IPS DF 4.7 (cell line): ENCODE results near the gene HDAC6.
"Not testable (repeated sequence)": the region's sequence is repeated elsewhere in the genome, so short reads cannot be mapped to it uniquely, and the experiment has no call there.

Experiments
- DNase-seq: peaks from one replicate; pipeline ENCODE4 v3.0.0-alpha.2; 2013; ENCODE audit warnings: low spot score; ENCODE audit errors: extremely low read depth

HDAC6 gene

DNA sequence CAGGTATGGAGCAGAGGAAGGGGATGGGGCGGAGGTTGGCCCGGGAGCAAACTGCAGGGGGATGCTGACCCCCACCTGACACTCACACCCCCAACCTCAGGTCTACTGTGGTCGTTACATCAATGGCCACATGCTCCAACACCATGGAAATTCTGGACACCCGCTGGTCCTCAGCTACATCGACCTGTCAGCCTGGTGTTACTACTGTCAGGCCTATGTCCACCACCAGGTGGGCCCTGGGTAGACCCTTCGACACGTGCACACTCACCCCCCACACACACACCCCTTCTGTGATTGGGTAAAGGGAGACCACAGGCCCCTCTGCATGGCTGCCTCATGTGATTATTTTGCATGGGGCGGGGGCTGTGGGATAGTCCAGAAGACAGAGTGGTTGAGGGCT, 22.2 kb downstream of the HDAC6 start:
- no peak for DNase-seq

- no peak for DNase-seq
Measured at GRCh38 chrX:48826135-48826875, 24.4 kb downstream of the HDAC6 start, which contains the start of gene ERAS. TSS of gene ERAS (plus strand) at chrX:48826513. CDS start at chrX:48829124, 2,611 bp downstream.

DNA sequence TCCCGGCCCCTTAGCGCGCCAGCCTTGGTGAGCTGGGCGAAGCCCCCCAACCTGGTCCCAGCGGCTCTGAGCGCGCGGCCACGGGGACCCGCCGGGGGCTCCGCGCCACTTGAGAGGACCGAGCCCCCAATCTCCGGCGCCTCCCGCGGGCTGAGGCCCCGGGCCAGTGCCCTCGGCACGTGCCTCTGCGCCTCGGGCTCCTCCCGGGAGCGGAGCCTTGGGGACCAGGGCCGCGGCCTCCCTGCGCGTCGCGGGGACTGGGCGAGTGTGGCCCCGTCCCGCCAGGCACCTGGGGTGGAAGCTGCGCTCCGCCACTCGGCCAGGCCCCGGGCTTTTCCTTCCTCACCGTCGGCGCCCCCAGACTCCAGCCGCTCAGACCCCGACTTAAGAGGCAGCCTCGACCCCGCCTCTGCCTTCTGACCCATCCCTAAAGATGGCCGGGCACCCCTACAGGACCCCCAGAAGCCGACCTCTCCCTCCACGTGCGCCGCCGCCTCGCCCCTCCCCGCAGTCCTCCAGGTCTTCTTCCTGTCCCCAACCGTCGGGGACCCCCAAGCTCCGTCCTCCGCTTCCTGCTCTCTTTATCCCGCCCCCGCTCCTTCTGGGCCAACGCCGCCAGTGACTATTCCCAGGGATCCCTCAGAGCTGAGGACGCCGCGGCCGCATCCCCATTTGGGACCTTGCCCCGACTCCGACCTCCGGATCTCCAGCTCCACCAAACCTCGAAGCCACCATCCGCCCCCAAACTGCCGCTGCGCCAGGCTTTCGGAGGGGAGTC, 25.2 kb downstream of the HDAC6 start:
- no peak for DNase-seq

- no peak for DNase-seq
Measured at GRCh38 chrX:48827654-48827968, 25.7 kb downstream of the HDAC6 start.

DNA sequence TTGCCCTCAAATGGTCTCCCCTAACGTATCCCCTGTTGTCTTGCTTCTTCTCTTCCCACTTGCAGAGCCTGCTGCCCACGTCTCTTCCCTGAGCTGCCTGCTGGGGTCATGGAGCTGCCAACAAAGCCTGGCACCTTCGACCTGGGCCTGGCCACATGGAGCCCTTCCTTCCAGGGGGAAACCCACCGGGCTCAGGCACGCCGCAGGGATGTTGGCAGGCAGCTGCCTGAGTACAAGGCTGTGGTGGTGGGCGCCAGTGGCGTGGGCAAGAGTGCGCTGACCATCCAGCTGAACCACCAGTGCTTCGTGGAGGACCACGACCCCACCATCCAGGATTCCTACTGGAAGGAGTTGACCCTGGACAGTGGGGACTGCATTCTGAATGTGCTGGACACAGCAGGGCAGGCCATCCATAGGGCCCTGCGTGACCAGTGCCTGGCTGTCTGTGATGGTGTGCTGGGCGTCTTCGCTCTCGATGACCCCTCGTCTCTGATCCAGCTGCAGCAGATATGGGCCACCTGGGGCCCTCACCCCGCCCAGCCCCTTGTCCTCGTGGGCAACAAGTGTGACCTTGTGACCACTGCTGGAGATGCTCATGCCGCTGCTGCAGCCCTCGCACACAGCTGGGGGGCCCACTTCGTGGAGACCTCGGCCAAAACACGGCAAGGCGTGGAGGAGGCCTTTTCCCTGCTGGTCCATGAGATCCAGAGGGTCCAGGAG, 27.3 kb downstream of the HDAC6 start:
- DNase-seq = no peak

DNA sequence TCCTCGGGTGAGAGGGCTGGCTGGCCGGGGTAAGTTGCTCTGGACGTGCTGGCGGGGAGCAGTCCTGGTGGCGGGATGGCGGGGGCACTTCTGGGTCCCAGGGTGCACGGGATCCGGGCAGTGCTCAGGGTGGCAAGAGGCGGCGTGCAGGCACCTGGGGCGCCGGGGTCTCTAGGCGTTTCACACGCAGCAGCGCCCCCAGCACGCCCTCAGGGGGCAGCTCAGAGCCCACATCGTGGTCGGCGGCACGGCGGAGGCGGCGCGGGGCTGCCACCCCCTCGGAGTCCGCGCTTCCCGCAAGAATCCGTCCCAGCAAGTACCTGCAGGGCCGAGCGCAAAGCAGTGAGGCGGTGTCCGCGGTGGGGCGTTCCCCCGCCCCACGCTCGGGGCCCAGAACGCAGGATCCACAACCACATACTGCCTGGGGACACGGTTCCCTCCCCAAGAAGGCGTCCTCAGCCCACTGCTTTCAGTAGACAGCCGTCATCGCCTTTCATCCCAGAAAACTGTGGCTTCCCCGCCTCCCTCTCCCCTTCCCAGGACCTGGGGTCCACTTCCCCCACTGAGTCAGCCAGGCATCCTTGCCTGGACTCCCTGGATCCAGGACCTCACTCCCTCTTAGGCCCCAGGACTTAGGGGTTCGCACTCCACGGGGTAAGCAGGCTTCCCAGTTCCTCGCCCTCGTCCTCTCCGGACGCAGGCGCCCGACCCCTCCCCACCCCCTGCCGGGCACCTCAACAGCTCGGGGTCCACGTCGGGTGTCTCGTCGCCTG, 29.5 kb downstream of the HDAC6 start:
- no peak for DNase-seq

GRCh38 chrX:48831909-48832291, 30.0 kb downstream of the HDAC6 start:
- DNase-seq = no peak

DNA sequence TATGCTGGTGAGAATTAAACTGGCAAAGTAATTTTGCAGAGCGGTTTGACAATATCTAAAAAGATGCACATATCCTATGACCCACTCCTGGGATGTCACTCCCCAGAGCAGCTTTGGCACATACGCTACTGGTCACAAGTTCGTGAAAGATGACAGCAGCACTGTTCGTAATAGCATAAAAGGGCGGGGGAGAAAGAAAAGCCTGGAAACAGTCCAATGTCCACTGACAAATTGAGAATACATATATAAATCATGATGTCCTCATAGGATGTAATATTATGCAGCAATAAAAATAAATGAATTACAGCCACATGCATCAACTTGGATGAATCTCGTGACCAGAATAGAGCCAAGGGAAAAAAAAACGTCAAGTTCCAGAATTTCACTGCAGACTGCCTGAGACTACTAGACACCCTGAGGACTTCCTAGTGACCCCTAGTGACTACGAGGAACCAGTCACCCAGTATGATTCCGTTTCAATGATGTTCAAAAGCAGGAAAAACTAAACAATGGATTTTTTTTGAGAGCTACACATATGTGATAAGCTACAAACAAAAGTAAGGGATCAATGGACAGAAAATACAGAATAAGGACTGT, 31.8 kb downstream of the HDAC6 start:
- DNase-seq = no peak

- DNase-seq = no peak
Measured at GRCh38 chrX:48834383-48834709, 32.5 kb downstream of the HDAC6 start.

- no peak for DNase-seq
Measured at GRCh38 chrX:48835524-48836329, 33.9 kb downstream of the HDAC6 start, which contains the start of gene PCSK1N. TSS of gene PCSK1N (minus strand) at chrX:48835610. CDS start at chrX:48835532, 78 bp downstream.

DNA sequence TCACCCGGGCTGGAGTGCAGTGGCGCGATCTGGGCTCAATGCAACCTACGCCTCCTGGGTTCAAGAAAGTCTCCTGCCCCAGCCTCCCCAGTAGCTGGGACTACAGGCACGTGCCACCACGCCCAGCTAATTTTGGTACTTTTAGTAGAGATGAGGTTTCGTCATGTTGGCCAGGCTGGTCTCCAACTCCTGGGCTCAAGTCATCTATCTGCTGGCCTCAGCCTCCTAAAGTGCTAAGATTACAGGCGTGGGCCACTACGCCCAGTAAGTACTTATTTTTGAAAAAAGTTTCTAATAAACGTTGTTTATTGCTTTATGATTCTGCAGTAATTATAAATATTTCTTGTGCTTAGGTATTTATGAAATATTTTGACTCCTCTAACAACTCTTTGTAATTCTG, 37.8 kb downstream of the HDAC6 start:
- DNase-seq = no peak

DNA sequence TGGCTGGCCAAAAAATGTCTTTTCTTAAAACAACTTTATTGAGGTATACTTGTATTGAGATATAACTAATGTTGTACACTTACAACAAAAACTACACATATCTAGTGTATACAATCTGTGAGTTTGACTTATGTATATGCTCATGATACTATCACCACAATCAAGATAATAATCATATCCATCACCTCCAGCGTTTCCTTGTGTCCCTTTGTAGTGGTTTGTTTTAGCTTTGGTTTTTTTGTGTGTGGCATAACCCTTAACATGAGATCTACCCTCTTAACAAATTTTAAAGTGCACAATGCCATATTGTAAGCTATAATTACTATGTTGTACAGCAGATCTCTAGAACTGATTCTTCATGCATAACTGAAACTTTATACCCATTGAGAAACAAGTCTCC, 47.0 kb downstream of the HDAC6 start:
- no peak for DNase-seq

- DNase-seq = no peak
Measured at GRCh38 chrX:48852857-48853256, 51.0 kb downstream of the HDAC6 start.

- DNase-seq = not testable (repeated sequence)
Measured at GRCh38 chrX:48853494-48853893, 51.6 kb downstream of the HDAC6 start.

DNA sequence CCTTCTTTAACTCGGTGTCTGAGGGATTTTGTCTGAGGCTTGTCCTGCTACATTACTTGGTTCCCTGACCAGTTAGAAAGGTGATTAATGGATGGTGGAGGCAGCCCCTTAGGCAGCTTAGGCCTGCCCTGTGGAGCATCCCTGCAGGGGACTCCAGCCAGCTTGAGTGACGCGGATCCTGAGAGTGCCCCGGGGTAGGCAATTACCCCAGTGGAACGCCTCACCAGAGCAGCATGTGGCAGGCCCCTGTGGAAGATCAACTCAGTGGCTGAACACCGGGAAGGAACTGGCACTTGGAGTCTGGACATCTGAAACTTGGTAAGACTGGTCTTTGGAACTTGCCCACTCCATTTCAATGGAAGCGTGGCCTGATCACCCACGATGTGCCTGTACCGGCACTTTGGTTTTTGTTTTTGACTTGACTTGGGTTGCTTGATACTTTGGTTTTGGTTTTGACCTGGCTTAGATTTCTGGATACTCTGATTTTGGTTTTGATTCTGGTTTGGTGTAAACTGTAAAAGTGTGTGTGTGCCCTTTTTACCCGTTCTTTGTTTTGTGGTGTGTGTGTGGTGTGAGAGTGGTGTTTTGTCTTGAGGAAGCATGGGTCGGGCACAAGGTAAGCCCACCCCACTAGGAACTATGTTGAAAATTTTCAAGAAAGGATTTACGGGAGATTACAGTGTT, 52.4 kb downstream of the HDAC6 start:
- not testable (repeated sequence) for DNase-seq

GRCh38 chrX:48854898-48855297, 53.0 kb downstream of the HDAC6 start:
- no peak for DNase-seq

DNA sequence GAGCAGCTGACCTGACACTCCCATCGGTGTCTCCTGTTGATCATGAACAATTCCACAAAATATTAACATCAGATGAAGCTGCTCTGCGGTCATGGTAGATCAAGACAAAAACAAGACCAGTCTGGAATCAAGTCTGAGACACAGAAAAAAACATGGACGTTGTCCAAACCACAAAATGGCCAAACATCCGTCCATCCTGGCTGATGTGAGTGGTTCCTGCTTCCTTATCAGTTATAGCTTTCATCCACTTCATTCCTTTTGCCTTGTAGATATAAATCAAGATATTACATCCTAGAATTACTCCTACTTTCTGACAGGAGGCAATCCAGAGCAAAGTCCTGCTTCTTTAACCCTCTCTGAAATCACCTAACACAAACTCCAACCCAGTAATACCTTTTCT, 62.3 kb downstream of the HDAC6 start:
- DNase-seq = no peak

DNA sequence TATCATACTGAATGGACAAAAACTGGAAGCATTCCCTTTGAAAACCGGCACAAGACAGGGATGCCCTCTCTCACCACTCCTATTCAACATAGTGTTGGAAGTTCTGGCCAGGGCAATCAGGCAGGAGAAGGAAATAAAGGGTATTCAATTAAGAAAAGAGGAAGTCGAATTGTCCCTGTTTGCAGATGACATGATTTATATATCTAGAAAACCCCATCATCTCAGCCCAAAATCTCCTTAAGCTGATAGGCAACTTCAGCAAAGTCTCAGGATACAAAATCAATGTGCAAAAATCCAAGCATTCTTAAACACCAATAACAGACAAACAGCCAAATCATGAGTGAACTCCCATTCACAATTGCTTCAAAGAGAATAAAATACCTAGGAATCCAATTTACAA, 70.2 kb downstream of the HDAC6 start:
- DNase-seq = not testable (repeated sequence)
